Measurements from ENCODE around the gene DMRTB1.

Gene DMRTB1

DNA sequence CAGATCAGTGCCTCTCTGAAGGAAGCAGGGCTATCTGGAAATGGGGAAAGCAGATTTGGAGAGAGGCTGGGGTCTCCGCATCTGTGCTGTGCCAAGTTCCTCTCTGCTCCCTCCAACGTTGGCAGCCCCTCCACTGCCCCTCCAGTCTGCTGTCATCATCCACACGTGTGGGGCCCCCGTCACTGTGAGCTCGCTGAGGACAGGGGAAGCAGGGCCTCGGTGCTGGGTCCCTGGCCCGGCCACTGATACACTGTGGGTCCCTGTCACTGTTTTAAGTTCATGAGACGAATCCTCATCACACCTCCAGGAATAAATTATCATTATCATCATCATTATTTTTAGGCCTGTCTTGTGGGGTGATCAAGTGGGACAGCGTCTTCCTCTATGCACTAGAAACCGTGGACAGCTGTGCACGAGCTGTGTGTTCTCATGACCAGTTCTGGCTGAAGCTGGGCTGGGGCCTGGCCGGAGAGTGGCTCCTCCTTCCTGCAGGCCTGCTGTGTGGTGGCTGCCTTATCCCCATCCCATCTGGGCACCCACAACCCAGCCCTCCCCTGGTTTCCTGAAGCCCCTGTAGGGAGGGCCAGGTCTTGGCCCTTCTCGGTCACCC, 52.2 kb downstream of the DMRTB1 start:
- no peak for DNase-seq

DNA sequence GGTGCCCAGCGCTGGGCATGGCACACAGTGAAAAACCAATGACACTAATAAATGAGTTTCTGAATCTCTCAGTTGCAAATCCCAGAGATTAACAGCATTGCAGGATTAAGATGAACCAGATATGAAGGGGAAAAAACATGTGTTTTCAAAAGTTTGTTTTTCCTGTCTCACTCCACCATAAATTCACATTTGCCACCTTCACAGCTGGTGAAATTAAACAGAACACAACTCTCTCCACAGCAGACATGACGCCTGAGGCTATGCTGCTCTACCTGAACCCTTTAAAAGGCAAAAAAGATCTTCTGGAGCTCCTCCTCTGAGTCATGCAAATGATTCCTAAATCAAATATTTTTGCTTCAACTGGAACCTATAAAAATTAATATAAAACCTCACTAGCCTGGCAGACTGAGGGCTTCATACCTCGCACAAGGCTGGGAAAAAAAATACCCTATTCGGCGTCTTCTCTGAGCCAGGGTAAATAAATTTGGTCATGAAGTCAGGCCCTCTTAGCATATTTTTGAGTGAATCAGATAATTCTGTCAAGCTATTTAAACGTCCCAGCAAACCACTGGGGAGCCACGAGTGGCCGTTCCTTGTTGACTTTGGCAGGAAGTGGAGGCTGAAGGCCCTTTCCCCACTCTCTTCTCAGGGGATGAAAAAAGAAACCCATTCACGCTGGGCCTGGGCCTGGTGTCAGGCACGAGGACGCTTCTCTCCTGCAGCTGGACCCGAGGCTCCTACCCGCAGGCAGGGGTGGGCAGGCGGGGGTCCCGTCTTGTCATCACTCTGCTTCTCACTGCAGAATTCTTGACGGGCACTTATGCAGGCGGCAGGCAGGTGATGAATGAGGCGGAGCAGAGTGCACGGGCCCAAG, 53.0 kb downstream of the DMRTB1 start:
- no peak for DNase-seq

DNA sequence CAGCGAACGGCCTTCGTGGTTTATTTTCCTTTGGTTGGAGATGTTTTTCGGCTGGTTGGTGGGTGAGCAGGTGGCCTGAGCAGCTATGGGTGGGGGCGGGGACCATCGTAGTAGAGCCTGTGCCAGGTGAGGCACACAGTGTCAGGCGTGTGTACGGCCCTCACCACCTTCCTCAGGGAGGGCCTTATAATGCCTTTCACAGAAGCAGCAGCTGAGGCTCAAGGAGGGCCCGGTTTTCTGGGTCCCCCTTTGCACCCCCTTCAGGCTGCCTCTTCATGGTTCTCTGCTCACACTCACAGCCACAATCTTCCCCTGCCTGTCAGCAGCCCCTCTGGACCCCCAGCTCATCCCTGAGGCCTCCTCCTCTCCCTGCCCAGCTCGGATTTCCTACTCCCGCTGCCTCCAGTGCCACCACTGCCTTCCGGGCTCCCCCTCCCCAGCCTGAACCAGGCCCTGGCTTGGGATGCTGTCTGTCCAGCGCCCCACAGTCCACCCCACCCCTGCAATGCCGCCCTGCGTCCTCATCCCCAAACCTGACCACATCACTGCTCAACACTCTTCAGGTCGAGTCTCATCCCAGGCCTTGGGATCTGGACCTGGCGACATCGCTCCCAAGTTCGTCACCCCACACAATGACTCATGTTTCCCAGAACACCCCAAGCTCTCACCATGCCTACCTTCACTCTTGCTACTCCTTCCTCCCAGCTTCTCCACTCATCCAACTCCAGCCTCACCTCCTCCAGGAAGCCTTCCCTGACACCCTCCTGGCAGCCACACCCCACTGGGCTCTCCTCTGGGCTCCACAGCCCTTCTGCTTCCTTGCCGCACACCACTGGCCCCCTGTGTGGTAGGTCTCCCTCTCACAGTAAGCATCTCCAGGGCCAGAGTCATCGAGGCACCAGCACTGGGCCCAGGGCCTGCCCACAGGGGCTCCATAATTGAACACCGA, 53.9 kb downstream of the DMRTB1 start:
- no peak for DNase-seq

DNA sequence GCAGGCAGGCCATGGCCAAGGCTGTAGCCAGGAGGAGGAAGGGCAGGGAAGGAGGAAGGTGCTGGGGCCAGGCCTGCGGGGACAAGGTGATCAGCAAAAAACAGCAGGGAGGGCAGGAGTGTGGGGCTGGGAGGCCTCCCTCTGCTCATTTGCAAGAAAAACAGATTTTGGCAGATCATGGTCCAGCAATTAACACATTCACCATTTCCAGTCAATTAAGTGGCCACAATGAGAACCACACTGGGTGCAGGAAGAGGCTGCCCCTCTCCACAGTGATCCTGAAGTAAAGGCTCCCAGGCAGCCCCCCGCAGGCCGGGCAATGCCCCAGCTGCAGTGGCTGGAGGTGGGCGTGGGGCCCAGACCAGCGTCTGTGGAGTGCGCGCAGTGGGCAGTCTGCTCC, 54.6 kb downstream of the DMRTB1 start:
- no peak for DNase-seq

GRCh38 chr1:53514436-53514835, 55.2 kb downstream of the DMRTB1 start:
- no peak for DNase-seq

DNA sequence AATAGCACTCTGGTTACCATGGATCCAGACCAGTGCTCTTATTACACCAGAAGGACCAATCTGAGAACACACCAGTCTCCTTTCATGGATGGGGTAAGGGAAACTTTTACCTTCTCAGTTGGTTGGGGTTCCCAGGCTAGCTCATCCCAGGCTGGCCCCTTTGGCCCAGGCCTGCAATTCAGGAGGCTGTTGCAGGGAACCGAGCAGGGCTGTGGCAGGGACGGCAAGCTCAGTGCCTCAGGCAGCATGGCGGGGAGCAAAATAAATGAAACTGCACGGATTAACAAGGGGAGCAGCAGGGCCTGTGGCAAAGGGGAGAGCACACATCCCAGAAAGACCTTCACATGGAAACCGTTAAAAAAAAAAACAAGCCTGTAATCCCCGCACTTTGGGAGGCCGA, 57.0 kb downstream of the DMRTB1 start:
- DNase-seq: peak; percentile 22

Measured in NCI-H146 (cell line).